SK-N-SH treated with all-trans-retinoic acid at 6 μM for 48 hours (cell line): Measurements from ENCODE around the gene PHYKPL.

Experiments used
- ATAC-seq: fragments of 200-7000 bp; cut with Tn5 transposase; 3 replicates; pipeline ENCODE4 v1.9.1; 2020; ENCODE audit warnings: mild to moderate bottlenecking, moderate library complexity
- BACH2 ChIP-seq: fragments of 250-450 bp; sonication (Bioruptor Pico); IDR thresholded peaks from 2 replicates; pipeline ENCODE4 v1.9.0; 2021; ENCODE audit warnings: mild to moderate bottlenecking, borderline replicate concordance
- CSDC2 ChIP-seq: fragments of 250-450 bp; sonication (Bioruptor Pico); IDR thresholded peaks from 2 replicates; pipeline ENCODE4 v1.5.0; 2020; ENCODE audit warnings: mild to moderate bottlenecking, moderate library complexity
- ESRRG ChIP-seq: fragments of 250-450 bp; sonication (Bioruptor Pico); IDR thresholded peaks from 2 replicates; pipeline ENCODE4 v1.6.1; 2021; ENCODE audit warnings: mild to moderate bottlenecking
- GLIS3 ChIP-seq: fragments of 250-450 bp; sonication (Bioruptor Pico); IDR thresholded peaks from 2 replicates; pipeline ENCODE4 v1.5.0; 2020; ENCODE audit warnings: mild to moderate bottlenecking, moderate library complexity
- ISL1 ChIP-seq: fragments of 250-450 bp; sonication (Bioruptor Pico); IDR thresholded peaks from 2 replicates; pipeline ENCODE4 v2.1.2; 2022; ENCODE audit warnings: mild to moderate bottlenecking, moderate library complexity
- PPARA ChIP-seq: fragments of 250-450 bp; sonication (Bioruptor Pico); IDR thresholded peaks from 2 replicates; pipeline ENCODE4 v1.5.0; 2020; ENCODE audit warnings: mild to moderate bottlenecking, borderline replicate concordance
- RARB ChIP-seq: fragments of 250-450 bp; sonication (Bioruptor Pico); IDR thresholded peaks from 2 replicates; pipeline ENCODE4 v1.8.0; 2021; ENCODE audit warnings: mild to moderate bottlenecking, moderate library complexity
- SNAI2 ChIP-seq: fragments of 250-450 bp; sonication (Bioruptor Pico); IDR thresholded peaks from 2 replicates; pipeline ENCODE4 v1.5.0; 2020; ENCODE audit warnings: mild to moderate bottlenecking, moderate library complexity
- TCF4 ChIP-seq: fragments of 250-450 bp; sonication (Bioruptor Pico); IDR thresholded peaks from 2 replicates; pipeline ENCODE4 v1.8.0; 2021; ENCODE audit warnings: mild to moderate bottlenecking, moderate library complexity, borderline replicate concordance
- TOX ChIP-seq: fragments of 250-450 bp; sonication (Bioruptor Pico); IDR thresholded peaks from 2 replicates; pipeline ENCODE4 v1.8.0; 2021; ENCODE audit warnings: mild to moderate bottlenecking, moderate library complexity, borderline replicate concordance
- ZFP3 ChIP-seq: fragments of 250-450 bp; sonication (Bioruptor Pico); IDR thresholded peaks from 2 replicates; pipeline ENCODE4 v1.5.0; 2020; ENCODE audit warnings: mild to moderate bottlenecking, moderate library complexity
- ZFP30 ChIP-seq: fragments of 450-650 bp; formaldehyde crosslinking; IDR thresholded peaks from 2 replicates; pipeline ENCODE4 v1.5.0; 2022; ENCODE audit warnings: mild to moderate bottlenecking, moderate library complexity
- ZNF565 ChIP-seq: fragments of 450-650 bp; formaldehyde crosslinking; conservative IDR thresholded peaks from 2 replicates; pipeline ENCODE4 v1.5.0; 2020; ENCODE audit warnings: low read depth, mild to moderate bottlenecking, moderate library complexity
- ZNF70 ChIP-seq: fragments of 450-650 bp; formaldehyde crosslinking; IDR thresholded peaks from 2 replicates; pipeline ENCODE4 v1.5.0; 2020; ENCODE audit warnings: mild to moderate bottlenecking, moderate library complexity
- ZNF8 ChIP-seq: fragments of 450-650 bp; formaldehyde crosslinking; IDR thresholded peaks from 2 replicates; pipeline ENCODE4 v1.5.0; 2020; ENCODE audit warnings: mild to moderate bottlenecking, moderate library complexity
- TF ChIP-seq, protein P1 (sequence below): fragments of 250-450 bp; sonication (Bioruptor Pico); IDR thresholded peaks from 2 replicates; pipeline ENCODE4 v1.5.1; 2021; ENCODE audit warnings: mild to moderate bottlenecking, moderate library complexity
- TF ChIP-seq, protein P2 (sequence below): fragments of 250-450 bp; sonication (Bioruptor Pico); IDR thresholded peaks from 2 replicates; pipeline ENCODE4 v1.8.0; 2021; ENCODE audit warnings: low read depth, mild to moderate bottlenecking, moderate library complexity, borderline replicate concordance
- TF ChIP-seq, protein P3 (sequence below): fragments of 250-450 bp; sonication (Bioruptor Pico); IDR thresholded peaks from 2 replicates; pipeline ENCODE4 v1.5.1; 2020; ENCODE audit warnings: low read depth, mild to moderate bottlenecking, moderate library complexity
- TF ChIP-seq, protein P4 (sequence below): fragments of 250-450 bp; sonication (Bioruptor Pico); IDR thresholded peaks from 2 replicates; pipeline ENCODE4 v1.8.0; 2020; ENCODE audit warnings: mild to moderate bottlenecking, moderate library complexity, borderline replicate concordance
- TF ChIP-seq, protein P5 (sequence below): fragments of 250-450 bp; sonication (Bioruptor Pico); IDR thresholded peaks from 2 replicates; pipeline ENCODE4 v1.5.0; 2020; ENCODE audit warnings: mild to moderate bottlenecking, moderate library complexity

Gene PHYKPL

DNA sequence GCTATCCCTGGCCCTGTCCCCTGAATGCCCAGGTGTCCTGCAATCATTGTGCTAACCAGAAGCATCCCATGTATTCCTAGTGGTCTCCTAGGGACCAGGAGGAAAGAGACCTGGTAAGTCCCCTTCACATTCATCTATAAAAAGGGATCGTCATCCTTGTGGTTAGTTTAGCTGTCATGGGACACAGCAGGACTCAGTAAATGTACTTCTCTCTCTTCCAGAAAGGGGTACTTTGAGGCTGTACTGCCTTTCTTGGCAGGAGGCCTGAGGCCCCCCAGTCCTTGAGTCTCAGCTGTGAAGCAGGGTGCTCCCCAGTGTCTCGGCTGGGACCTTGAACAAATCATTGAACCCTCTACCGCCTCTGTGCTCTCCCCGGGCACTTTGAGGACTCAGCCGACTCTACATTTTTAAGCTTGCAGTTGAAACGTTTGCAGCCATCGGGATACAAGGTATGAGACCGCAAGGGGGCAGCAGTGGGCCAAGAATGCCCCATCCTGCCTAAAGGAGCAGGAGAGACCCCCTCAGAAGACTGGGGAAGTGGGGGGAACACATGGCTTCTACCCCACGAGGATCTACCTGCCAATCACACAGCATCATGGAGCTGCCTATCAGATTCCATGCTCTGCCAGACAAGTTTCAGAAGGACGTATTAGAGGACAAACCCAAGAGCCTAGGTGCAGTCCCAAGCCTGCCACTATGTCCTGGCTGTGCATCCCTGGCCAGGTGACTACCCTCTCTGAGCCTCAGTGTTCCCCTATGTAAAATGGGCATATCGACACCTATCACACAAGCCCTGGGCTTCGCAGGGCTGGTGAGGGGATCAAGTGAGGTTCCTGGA is 2.4 kb upstream of the PHYKPL start:
- TF ChIP-seq, protein P1, sequence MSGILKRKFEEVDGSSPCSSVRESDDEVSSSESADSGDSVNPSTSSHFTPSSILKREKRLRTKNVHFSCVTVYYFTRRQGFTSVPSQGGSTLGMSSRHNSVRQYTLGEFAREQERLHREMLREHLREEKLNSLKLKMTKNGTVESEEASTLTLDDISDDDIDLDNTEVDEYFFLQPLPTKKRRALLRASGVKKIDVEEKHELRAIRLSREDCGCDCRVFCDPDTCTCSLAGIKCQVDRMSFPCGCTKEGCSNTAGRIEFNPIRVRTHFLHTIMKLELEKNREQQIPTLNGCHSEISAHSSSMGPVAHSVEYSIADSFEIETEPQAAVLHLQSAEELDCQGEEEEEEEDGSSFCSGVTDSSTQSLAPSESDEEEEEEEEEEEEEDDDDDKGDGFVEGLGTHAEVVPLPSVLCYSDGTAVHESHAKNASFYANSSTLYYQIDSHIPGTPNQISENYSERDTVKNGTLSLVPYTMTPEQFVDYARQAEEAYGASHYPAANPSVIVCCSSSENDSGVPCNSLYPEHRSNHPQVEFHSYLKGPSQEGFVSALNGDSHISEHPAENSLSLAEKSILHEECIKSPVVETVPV (CRISPR knock-in tag) = no peak
- no peak for TF ChIP-seq PPARA (CRISPR knock-in tag)
- TF ChIP-seq ZNF8 (CRISPR knock-in tag) = no peak
- TF ChIP-seq SNAI2 (CRISPR knock-in tag) = no peak
- TF ChIP-seq ISL1 (CRISPR knock-in tag) = no peak
- TF ChIP-seq, protein P2, sequence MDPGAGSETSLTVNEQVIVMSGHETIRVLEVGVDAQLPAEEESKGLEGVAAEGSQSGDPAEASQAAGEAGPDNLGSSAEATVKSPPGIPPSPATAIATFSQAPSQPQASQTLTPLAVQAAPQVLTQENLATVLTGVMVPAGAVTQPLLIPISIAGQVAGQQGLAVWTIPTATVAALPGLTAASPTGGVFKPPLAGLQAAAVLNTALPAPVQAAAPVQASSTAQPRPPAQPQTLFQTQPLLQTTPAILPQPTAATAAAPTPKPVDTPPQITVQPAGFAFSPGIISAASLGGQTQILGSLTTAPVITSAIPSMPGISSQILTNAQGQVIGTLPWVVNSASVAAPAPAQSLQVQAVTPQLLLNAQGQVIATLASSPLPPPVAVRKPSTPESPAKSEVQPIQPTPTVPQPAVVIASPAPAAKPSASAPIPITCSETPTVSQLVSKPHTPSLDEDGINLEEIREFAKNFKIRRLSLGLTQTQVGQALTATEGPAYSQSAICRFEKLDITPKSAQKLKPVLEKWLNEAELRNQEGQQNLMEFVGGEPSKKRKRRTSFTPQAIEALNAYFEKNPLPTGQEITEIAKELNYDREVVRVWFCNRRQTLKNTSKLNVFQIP (CRISPR knock-in tag) = no peak
- no peak for TF ChIP-seq RARB (CRISPR knock-in tag)
- no peak for TF ChIP-seq ZNF70 (CRISPR knock-in tag)
- TF ChIP-seq TCF4 = no peak
- TF ChIP-seq, protein P3, sequence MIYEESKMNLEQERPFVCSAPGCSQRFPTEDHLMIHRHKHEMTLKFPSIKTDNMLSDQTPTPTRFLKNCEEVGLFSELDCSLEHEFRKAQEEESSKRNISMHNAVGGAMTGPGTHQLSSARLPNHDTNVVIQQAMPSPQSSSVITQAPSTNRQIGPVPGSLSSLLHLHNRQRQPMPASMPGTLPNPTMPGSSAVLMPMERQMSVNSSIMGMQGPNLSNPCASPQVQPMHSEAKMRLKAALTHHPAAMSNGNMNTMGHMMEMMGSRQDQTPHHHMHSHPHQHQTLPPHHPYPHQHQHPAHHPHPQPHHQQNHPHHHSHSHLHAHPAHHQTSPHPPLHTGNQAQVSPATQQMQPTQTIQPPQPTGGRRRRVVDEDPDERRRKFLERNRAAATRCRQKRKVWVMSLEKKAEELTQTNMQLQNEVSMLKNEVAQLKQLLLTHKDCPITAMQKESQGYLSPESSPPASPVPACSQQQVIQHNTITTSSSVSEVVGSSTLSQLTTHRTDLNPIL (CRISPR knock-in tag) = no peak
- no peak for TF ChIP-seq ZFP30 (CRISPR knock-in tag)
- TF ChIP-seq GLIS3 (CRISPR knock-in tag) = no peak
- no peak for TF ChIP-seq ESRRG (CRISPR knock-in tag)
- TF ChIP-seq, protein P4, sequence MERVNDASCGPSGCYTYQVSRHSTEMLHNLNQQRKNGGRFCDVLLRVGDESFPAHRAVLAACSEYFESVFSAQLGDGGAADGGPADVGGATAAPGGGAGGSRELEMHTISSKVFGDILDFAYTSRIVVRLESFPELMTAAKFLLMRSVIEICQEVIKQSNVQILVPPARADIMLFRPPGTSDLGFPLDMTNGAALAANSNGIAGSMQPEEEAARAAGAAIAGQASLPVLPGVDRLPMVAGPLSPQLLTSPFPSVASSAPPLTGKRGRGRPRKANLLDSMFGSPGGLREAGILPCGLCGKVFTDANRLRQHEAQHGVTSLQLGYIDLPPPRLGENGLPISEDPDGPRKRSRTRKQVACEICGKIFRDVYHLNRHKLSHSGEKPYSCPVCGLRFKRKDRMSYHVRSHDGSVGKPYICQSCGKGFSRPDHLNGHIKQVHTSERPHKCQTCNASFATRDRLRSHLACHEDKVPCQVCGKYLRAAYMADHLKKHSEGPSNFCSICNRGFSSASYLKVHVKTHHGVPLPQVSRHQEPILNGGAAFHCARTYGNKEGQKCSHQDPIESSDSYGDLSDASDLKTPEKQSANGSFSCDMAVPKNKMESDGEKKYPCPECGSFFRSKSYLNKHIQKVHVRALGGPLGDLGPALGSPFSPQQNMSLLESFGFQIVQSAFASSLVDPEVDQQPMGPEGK (CRISPR knock-in tag) = no peak
- TF ChIP-seq ZNF565 (CRISPR knock-in tag) = no peak
- TF ChIP-seq TOX (CRISPR knock-in tag) = no peak
- TF ChIP-seq, protein P5, sequence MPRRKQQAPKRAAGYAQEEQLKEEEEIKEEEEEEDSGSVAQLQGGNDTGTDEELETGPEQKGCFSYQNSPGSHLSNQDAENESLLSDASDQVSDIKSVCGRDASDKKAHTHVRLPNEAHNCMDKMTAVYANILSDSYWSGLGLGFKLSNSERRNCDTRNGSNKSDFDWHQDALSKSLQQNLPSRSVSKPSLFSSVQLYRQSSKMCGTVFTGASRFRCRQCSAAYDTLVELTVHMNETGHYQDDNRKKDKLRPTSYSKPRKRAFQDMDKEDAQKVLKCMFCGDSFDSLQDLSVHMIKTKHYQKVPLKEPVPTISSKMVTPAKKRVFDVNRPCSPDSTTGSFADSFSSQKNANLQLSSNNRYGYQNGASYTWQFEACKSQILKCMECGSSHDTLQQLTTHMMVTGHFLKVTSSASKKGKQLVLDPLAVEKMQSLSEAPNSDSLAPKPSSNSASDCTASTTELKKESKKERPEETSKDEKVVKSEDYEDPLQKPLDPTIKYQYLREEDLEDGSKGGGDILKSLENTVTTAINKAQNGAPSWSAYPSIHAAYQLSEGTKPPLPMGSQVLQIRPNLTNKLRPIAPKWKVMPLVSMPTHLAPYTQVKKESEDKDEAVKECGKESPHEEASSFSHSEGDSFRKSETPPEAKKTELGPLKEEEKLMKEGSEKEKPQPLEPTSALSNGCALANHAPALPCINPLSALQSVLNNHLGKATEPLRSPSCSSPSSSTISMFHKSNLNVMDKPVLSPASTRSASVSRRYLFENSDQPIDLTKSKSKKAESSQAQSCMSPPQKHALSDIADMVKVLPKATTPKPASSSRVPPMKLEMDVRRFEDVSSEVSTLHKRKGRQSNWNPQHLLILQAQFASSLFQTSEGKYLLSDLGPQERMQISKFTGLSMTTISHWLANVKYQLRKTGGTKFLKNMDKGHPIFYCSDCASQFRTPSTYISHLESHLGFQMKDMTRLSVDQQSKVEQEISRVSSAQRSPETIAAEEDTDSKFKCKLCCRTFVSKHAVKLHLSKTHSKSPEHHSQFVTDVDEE (CRISPR knock-in tag) = no peak
- no peak for TF ChIP-seq CSDC2 (CRISPR knock-in tag)
- TF ChIP-seq ZFP3 (CRISPR knock-in tag) = no peak
- no peak for TF ChIP-seq BACH2 (CRISPR knock-in tag)
- peak; percentile 54 for ATAC-seq

DNA sequence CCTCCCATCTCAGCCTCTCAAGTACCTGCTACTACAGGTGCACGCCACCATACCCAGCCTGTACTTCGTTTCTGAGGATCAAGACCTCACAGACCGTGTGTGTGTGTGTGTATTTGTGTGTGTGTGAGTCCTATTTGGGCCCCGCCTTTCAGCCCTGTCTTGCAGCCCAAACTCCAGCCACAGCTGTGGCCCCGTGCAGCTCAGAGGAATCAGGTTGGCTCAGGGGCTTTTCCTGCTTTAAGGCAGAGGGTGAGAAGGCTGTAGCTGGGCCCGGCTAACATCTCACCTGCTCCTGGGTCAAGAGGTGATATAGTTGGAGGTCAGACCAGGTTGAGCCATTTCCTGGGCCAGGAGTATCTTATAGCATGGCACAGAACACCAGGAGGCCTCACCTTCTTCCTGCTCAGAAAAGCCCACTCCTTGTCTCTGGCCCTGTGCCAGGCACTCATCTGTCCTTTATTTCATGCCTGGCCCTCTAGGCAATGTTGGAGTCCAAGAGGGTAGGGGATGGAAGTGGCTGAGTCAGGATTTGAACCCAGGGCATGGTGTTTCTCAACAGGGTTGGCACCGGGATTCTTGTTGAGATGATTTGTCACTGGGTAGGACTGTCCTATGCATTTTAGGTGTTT is 1.6 kb upstream of the PHYKPL start:
- ATAC-seq = no peak
- TF ChIP-seq, protein P1 (CRISPR knock-in tag) = no peak
- TF ChIP-seq, protein P4 (CRISPR knock-in tag) = no peak
- TF ChIP-seq, protein P2 (CRISPR knock-in tag) = no peak
- TF ChIP-seq, protein P5 (CRISPR knock-in tag) = no peak
- TF ChIP-seq ISL1 (CRISPR knock-in tag) (no peak), CSDC2 (CRISPR knock-in tag) (no peak)
